HG02798 (cell line): ENCODE data around the gene GLB1L3.
A peak's percentile ranks its signal among the peaks of the same experiment; 100 is the strongest.

Source experiments
- ATAC-seq: cut with Tn5 transposase; IDR thresholded peaks from one replicate; pipeline ENCODE4 v1.9.1; 2021; ENCODE audit warnings: mild to moderate bottlenecking; ENCODE audit not compliant: unreplicated experiment, poor library complexity

The GLB1L3 gene

GRCh38 chr11:134275534-134276395 is at the start of gene GLB1L3:
GLB1L3 (plus strand) TSS chr11:134276379; CDS start chr11:134276741, 362 bp downstream.
- peak; percentile 74 for ATAC-seq

GRCh38 chr11:134226806-134227325 is 49.3 kb upstream of the GLB1L3 start:
- no peak for ATAC-seq

GRCh38 chr11:134228625-134229024 is 47.6 kb upstream of the GLB1L3 start:
- peak; percentile 48 for ATAC-seq

GRCh38 chr11:134229126-134229790 is 46.9 kb upstream of the GLB1L3 start:
- no peak for ATAC-seq

- no peak for ATAC-seq
Measured at GRCh38 chr11:134230339-134230738, 45.8 kb upstream of the GLB1L3 start.

- ATAC-seq: no peak
Measured at GRCh38 chr11:134231958-134232659, 44.1 kb upstream of the GLB1L3 start.

- ATAC-seq: no peak
Measured at GRCh38 chr11:134233729-134234179, 42.4 kb upstream of the GLB1L3 start.

- no peak for ATAC-seq
Measured at GRCh38 chr11:134235399-134235798, 40.8 kb upstream of the GLB1L3 start.

GRCh38 chr11:134236834-134237556 is 39.2 kb upstream of the GLB1L3 start:
- ATAC-seq: no peak

GRCh38 chr11:134237557-134237922 is 38.6 kb upstream of the GLB1L3 start:
- ATAC-seq: no peak

- no peak for ATAC-seq
Measured at GRCh38 chr11:134238956-134239355, 37.2 kb upstream of the GLB1L3 start.

- no peak for ATAC-seq
Measured at GRCh38 chr11:134240592-134240991, 35.6 kb upstream of the GLB1L3 start.

- ATAC-seq: no peak
Measured at GRCh38 chr11:134242376-134242775, 33.8 kb upstream of the GLB1L3 start.

- no peak for ATAC-seq
Measured at GRCh38 chr11:134243913-134244312, 32.3 kb upstream of the GLB1L3 start.

GRCh38 chr11:134244593-134244992 is 31.6 kb upstream of the GLB1L3 start:
- peak; percentile 78 for ATAC-seq

GRCh38 chr11:134245434-134245833 is 30.7 kb upstream of the GLB1L3 start:
- ATAC-seq: no peak

- no peak for ATAC-seq
Measured at GRCh38 chr11:134246100-134246499, 30.1 kb upstream of the GLB1L3 start.

GRCh38 chr11:134246678-134247077 is 29.5 kb upstream of the GLB1L3 start:
- ATAC-seq: no peak

- ATAC-seq: no peak
Measured at GRCh38 chr11:134248910-134249480, 27.2 kb upstream of the GLB1L3 start.

GRCh38 chr11:134250246-134250645 is 25.9 kb upstream of the GLB1L3 start:
- no peak for ATAC-seq
